ENCODE data around the gene ALG11.
"Not testable (repeated sequence)": the region's sequence is repeated elsewhere in the genome, so short reads cannot be mapped to it uniquely, and the experiment has no call there.

GRCh38 chr13:52030401-52030800 is 18.2 kb downstream of the ALG11 start:
- TF ChIP-seq CTCF, POLR2AphosphoS5 (IDR thresholded peaks at IDR 0.05): not testable (repeated sequence)

All from transverse colon (tissue), 4 donors.